H1 (cell line): Measurements from ENCODE around the gene LYPD3. TPM values are rescaled to one million over a fixed set of nuclear protein-coding genes. Genes with fewer than 3 reads are reported as not detected.

Experiments
- CTCF ChIA-PET: fragments of 300-600 bp; sonication (Branson Sonifier 250); formaldehyde crosslinking; loops from one replicate; lab custom pipeline; 2021; ENCODE audit not compliant: partially characterized antibody; lab: Charles Lee
- POLR2A ChIA-PET: fragments of 300-600 bp; sonication (Branson Sonifier 250); formaldehyde crosslinking; loops from one replicate; lab custom pipeline; 2021; ENCODE audit warnings: inconsistent platforms; ENCODE audit not compliant: partially characterized antibody; lab: Charles Lee
- DNase-seq, 2 experiments: peaks; one replicate each; pipeline versions ENCODE4 v3.0.0 to v3.0.0-alpha.2; 2010 to 2022; ENCODE audit warnings: low spot score in 2 of 2, low read depth in 1 of 2, mixed read lengths in 1 of 2
- FAIRE-seq: peaks from 2 replicates; lab custom pipeline; 2011; peaks lifted over from hg19 to GRCh38; lab: Jason Lieb, UNC
- H2AFZ ChIP-seq: 2 replicates; pipeline ENCODE4 v1.8.1; 2012; ENCODE audit warnings: low read length, inconsistent platforms
- H2AK5ac ChIP-seq: 2 replicates; pipeline ENCODE4 v1.6.1; 2013; ENCODE audit warnings: low read depth, low read length
- H2BK120ac ChIP-seq: replicated peaks from 2 replicates; pipeline ENCODE3; 2013; ENCODE audit warnings: low read depth, low read length, inconsistent platforms
- H2BK12ac ChIP-seq: 2 replicates; pipeline ENCODE4 v1.6.1; 2013; ENCODE audit warnings: low read depth, low read length
- H2BK15ac ChIP-seq: 2 replicates; pipeline ENCODE4 v1.6.1; 2013; ENCODE audit warnings: low read length
- H2BK20ac ChIP-seq: 2 replicates; pipeline ENCODE4 v1.6.1; 2013; ENCODE audit warnings: low read length
- H2BK5ac ChIP-seq: 2 replicates; pipeline ENCODE4 v1.6.1; 2013; ENCODE audit warnings: low read depth, low read length
- H3K14ac ChIP-seq: 2 replicates; pipeline ENCODE4 v1.6.1; 2013; ENCODE audit warnings: inconsistent platforms; ENCODE audit not compliant: insufficient read length
- H3K18ac ChIP-seq: 2 replicates; pipeline ENCODE4 v1.6.1; 2013; ENCODE audit warnings: low read length; ENCODE audit errors: extremely low read depth
- H3K23ac ChIP-seq: 2 replicates; pipeline ENCODE4 v1.6.1; 2013; ENCODE audit warnings: inconsistent platforms; ENCODE audit not compliant: insufficient read length
- H3K23me2 ChIP-seq: 2 replicates; pipeline ENCODE4 v1.6.1; 2013; ENCODE audit warnings: low read depth, low read length
- H3K27ac ChIP-seq: 2 replicates; pipeline ENCODE4 v1.6.1; 2011; ENCODE audit warnings: low read depth, low read length, inconsistent platforms
- H3K27me3 ChIP-seq, 4 experiments: replicated peaks in 1 of 4; 1 replicate in 1 of 4; 2 replicates in 3 of 4; pipeline versions ENCODE4 v1.6.1 to v1.8.1; 2011 to 2013; ENCODE audit warnings: low read length in 3 of 4, mild to moderate bottlenecking in 3 of 4, inconsistent platforms in 2 of 4, mixed read lengths in 2 of 4, moderate library complexity in 1 of 4; ENCODE audit not compliant: control insufficient read depth in 3 of 4, insufficient read depth in 3 of 4; ENCODE audit errors: extremely low read depth in 1 of 4
- H3K36me3 ChIP-seq, 4 experiments: 2 replicates each; pipeline versions ENCODE4 v1.6.1 to v1.8.1; 2011 to 2013; ENCODE audit warnings: mild to moderate bottlenecking in 4 of 4, low read length in 3 of 4, moderate library complexity in 2 of 4, control low read depth in 1 of 4, inconsistent platforms in 1 of 4; ENCODE audit not compliant: insufficient read depth in 4 of 4, control insufficient read depth in 2 of 4
- H3K4ac ChIP-seq: replicated peaks from 2 replicates; pipeline ENCODE3; 2013; ENCODE audit warnings: low read length, low read depth, mixed read lengths, inconsistent platforms; ENCODE audit not compliant: insufficient read length
- H3K4me1 ChIP-seq, 4 experiments: replicated peaks in 1 of 4; 1 replicate in 1 of 4; 2 replicates in 3 of 4; pipeline versions ENCODE4 v1.6.1 to v1.8.1; 2011 to 2013; ENCODE audit warnings: low read length in 3 of 4, inconsistent platforms in 2 of 4, mixed read lengths in 1 of 4; ENCODE audit not compliant: insufficient read depth in 4 of 4, control insufficient read depth in 3 of 4
- H3K4me2 ChIP-seq, 2 experiments: 2 replicates each; pipeline versions ENCODE4 v1.6.1 to v1.8.1; 2011 to 2013; ENCODE audit warnings: low read depth in 2 of 2, low read length in 2 of 2, control low read depth in 1 of 2, inconsistent platforms in 1 of 2, mild to moderate bottlenecking in 1 of 2; ENCODE audit not compliant: insufficient read depth in 1 of 2
- H3K4me3 ChIP-seq, 4 experiments: fragments of 200-600, 300-600 bp in 1 of 4; sonication (generic), shearing (Covaris generic), sonication (Bioruptor Twin) in 1 of 4; 2 replicates each; pipeline versions ENCODE4 v1.5.1 to v1.8.1; 2011 to 2016; ENCODE audit warnings: low read length in 4 of 4, low read depth in 3 of 4, control low read depth in 2 of 4, inconsistent platforms in 2 of 4, mild to moderate bottlenecking in 2 of 4, mixed read lengths in 1 of 4, moderate library complexity in 1 of 4; ENCODE audit not compliant: insufficient read depth in 2 of 4; ENCODE audit errors: extremely low read depth in 1 of 4
- H3K56ac ChIP-seq: replicated peaks from 2 replicates; pipeline ENCODE3; 2013; ENCODE audit warnings: low read depth, mild to moderate bottlenecking, mixed read lengths, low read length, inconsistent platforms; ENCODE audit not compliant: insufficient read length
- H3K79me1 ChIP-seq: 2 replicates; pipeline ENCODE4 v1.6.1; 2013; ENCODE audit warnings: low read depth, low read length, control low read depth
- H3K79me2 ChIP-seq, 2 experiments: 2 replicates each; pipeline versions ENCODE4 v1.6.1 to v1.8.1; 2012 to 2013; ENCODE audit warnings: low read length in 2 of 2, mild to moderate bottlenecking in 2 of 2, inconsistent platforms in 1 of 2; ENCODE audit not compliant: insufficient read depth in 2 of 2, control insufficient read depth in 1 of 2
- H3K9ac ChIP-seq, 4 experiments: replicated peaks in 1 of 4; 1 replicate in 1 of 4; 2 replicates in 3 of 4; pipeline versions ENCODE4 v1.6.1 to v1.8.1; 2011 to 2013; ENCODE audit warnings: low read depth in 3 of 4, low read length in 3 of 4, control low read depth in 2 of 4, mild to moderate bottlenecking in 2 of 4, moderate library complexity in 2 of 4, inconsistent platforms in 1 of 4; ENCODE audit errors: extremely low read depth in 1 of 4
- H3K9me3 ChIP-seq, 2 experiments: 2 replicates each; pipeline versions ENCODE4 v1.6.1 to v1.8.1; 2012 to 2013; ENCODE audit warnings: mild to moderate bottlenecking in 2 of 2, moderate library complexity in 2 of 2, control low read depth in 1 of 2, inconsistent platforms in 1 of 2, low read depth in 1 of 2, low read length in 1 of 2, mixed read lengths in 1 of 2; ENCODE audit not compliant: insufficient read depth in 2 of 2
- H4K20me1 ChIP-seq, 2 experiments: replicated peaks in 1 of 2; 2 replicates each; pipeline versions ENCODE3 to v1.8.1; 2011 to 2013; ENCODE audit warnings: inconsistent platforms in 2 of 2, low read length in 2 of 2, mild to moderate bottlenecking in 1 of 2; ENCODE audit not compliant: insufficient read depth in 2 of 2, control insufficient read depth in 1 of 2
- H4K5ac ChIP-seq: 2 replicates; pipeline ENCODE4 v1.6.1; 2013; ENCODE audit warnings: low read length, low read depth, mixed read lengths, inconsistent platforms; ENCODE audit not compliant: insufficient read length
- H4K8ac ChIP-seq: 2 replicates; pipeline ENCODE4 v1.8.0; 2013; ENCODE audit warnings: mild to moderate bottlenecking, moderate library complexity, low read length, inconsistent platforms; ENCODE audit not compliant: insufficient read depth; ENCODE audit errors: extremely low read depth
- H4K91ac ChIP-seq: replicated peaks from 2 replicates; pipeline ENCODE3; 2013; ENCODE audit warnings: low read length, mixed read lengths, inconsistent platforms; ENCODE audit not compliant: insufficient read length
- ASH2L ChIP-seq: fragments of 200-600, 300-600 bp; sonication (generic); IDR thresholded peaks from one replicate; pipeline ENCODE4 v1.7.1; 2017; ENCODE audit warnings: low read length
- BCL11A ChIP-seq, 2 experiments: IDR thresholded peaks; one replicate each; pipeline ENCODE4 v1.6.1; 2011; ENCODE audit warnings: low read depth in 2 of 2, low read length in 2 of 2, mild to moderate bottlenecking in 2 of 2
- RFX5 ChIP-seq: IDR thresholded peaks from 2 replicates; pipeline ENCODE4 v1.6.1; 2011; ENCODE audit warnings: low read depth, low read length, improper control_type of control experiment, borderline replicate concordance
- ZNF274 ChIP-seq: IDR thresholded peaks from 2 replicates; pipeline ENCODE4 v1.7.0; 2012; ENCODE audit warnings: low read length, borderline replicate concordance; ENCODE audit errors: extremely low read depth
- WGBS, 2 experiments: shearing (Covaris generic) in 1 of 2; methylation state at CpG; one replicate each; pipeline versions ENCODE4 v1.1.6 to v1.1.7; 2013 to 2015; ENCODE audit warnings: low lambda C conversion rate in 2 of 2, mixed read lengths in 2 of 2, inconsistent platforms in 1 of 2, low coverage in 1 of 2, missing lambda C conversion rate in 1 of 2; ENCODE audit not compliant: insufficient replicate concordance in 2 of 2, insufficient coverage in 1 of 2, insufficient read length in 1 of 2; ENCODE audit errors: extremely low coverage in 1 of 2, missing lambda C conversion rate in 1 of 2; 5-methylcytosine and 5-hydroxymethylcytosine counted together
- polyA plus RNA-seq, 7 experiments: library from polyadenylated mRNA; depleted of rRNA in 3 of 7; stranded (reverse) in 5 of 7; unstranded in 2 of 7; fragments of >200 nt in 5 of 7; fragments of 200-250 nt in 2 of 7; gene quantifications; 1 replicate in 5 of 7; 2 replicates in 1 of 7; 4 replicates in 1 of 7; pipeline versions ENCODE4 v1.2.1 to v1.2.3, GENCODE V29; 2011 to 2013; ENCODE audit warnings: missing spikeins in 2 of 7, mixed read lengths in 2 of 7
- total RNA-seq: library from RNA; stranded (reverse); fragmentation: NEBNext Ultra II Directional; extraction: Animal tissue kit (Norgen Biotek cat#: 25700); gene quantifications from 2 replicates; pipeline ENCODE4 v1.2.1, GENCODE V29; 2021
- TF ChIP-seq, protein P1 (sequence below): IDR thresholded peaks from 2 replicates; pipeline ENCODE4 v1.6.1; 2012; ENCODE audit warnings: inconsistent platforms

LYPD3 gene
- total and polyA plus RNA-seq, 2 of the 8 experiments (the other 6 are each of a cell fraction or from before 2014, with no cell fraction given) = 4.1 to 16.4 TPM

DNA sequence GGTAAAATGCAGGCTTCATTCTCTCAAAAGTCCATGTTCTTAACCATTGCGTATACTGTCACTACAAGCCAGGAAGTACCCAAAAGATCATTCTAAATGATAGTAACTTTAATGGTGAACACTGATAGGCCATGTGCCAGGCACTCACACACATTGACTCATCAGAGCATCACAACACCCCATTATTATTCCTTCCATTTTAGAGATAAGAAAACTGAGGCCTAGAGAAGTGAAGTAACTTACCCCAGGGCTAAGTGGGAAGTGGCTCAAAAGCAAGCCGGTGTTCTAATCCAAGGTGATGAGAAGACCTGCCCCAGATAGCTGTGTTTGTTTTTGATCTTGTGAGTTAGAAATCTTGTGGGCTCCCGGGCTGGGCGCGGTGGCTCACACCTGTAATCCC is 40.5 kb upstream of the LYPD3 start:
- TF ChIP-seq RFX5 (no peak), ZNF274 (no peak), BCL11A (IDR thresholded peaks at IDR 0.05; ENCODE audit: low read depth in 2 of 2, low read length in 2 of 2) (no peak), ASH2L (no peak)
- TF ChIP-seq, protein P1, sequence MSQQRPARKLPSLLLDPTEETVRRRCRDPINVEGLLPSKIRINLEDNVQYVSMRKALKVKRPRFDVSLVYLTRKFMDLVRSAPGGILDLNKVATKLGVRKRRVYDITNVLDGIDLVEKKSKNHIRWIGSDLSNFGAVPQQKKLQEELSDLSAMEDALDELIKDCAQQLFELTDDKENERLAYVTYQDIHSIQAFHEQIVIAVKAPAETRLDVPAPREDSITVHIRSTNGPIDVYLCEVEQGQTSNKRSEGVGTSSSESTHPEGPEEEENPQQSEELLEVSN = no peak
- no peak overlapping the region for H2AFZ ChIP-seq
- WGBS, 2 experiments = 100% methylated on average over 5 of the region's 5 CpGs; no CpG with 5 or more reads in 1 of the 2 experiments

More for the DNA sequence above, 40.5 kb upstream of the LYPD3 start:
- DNase-seq (no peak), FAIRE-seq (no peak)
- H3K14ac ChIP-seq = no peak overlapping the region
- peaks cover 18% of the 10 kb centered on the region; the same call in 1 of the 2 replicates for H3K23me2 ChIP-seq
- H3K27me3 ChIP-seq = peaks cover 3 to 16% (median 14%) of the 10 kb centered on the region in 4 experiments
- H3K4ac ChIP-seq = no peak overlapping the region
- H2BK120ac ChIP-seq = no peak overlapping the region
- H3K79me1 ChIP-seq = no peaks in the 10 kb centered on the region
- H3K36me3 ChIP-seq = peaks cover 0 to 4% (median 0%) of the 10 kb centered on the region in 4 experiments; a peak in 1 of 8 replicates
- H4K5ac ChIP-seq = no peak overlapping the region
- H3K9me3 ChIP-seq = no peaks in the 10 kb centered on the region
- no peak overlapping the region for H2AK5ac ChIP-seq
- no peaks in the 10 kb centered on the region for H3K79me2 ChIP-seq
- no peak overlapping the region for H3K18ac ChIP-seq
- no peak overlapping the region for H3K56ac ChIP-seq
- peaks cover 0 to 6% (median 0%) of the 10 kb centered on the region in 4 experiments; a peak in 1 of 7 replicates for H3K4me1 ChIP-seq
- H4K20me1 ChIP-seq = peaks cover 0 to 2% of the 10 kb centered on the region in 2 experiments
- no peak overlapping the region for H3K23ac ChIP-seq
- H2BK20ac ChIP-seq = no peak overlapping the region
- ChIA-PET CTCF (interaction anchor here (0.8 to 2.3 kb wide), 7 partner anchors 11 to 144 kb away, joined by 3 to 15 read pairs (median 3); partner anchors contain the start of gene LYPD3), POLR2A (interaction anchor here (1.1 to 1.8 kb wide), 2 partner anchors 16 to 27 kb away, joined by 3 to 8 read pairs; partner anchors contain the start of gene ZNF575)
- H3K4me2 ChIP-seq = no peak overlapping the region
- H2BK15ac ChIP-seq = no peak overlapping the region
- no peak overlapping the region for H4K91ac ChIP-seq
- no peak overlapping the region for H3K27ac ChIP-seq
- H4K8ac ChIP-seq = no peak overlapping the region
- H3K4me3 ChIP-seq = no peak overlapping the region
- H2BK12ac ChIP-seq = no peak overlapping the region
- H2BK5ac ChIP-seq = no peak overlapping the region
- H3K9ac ChIP-seq = no peak overlapping the region
